NT2/D1 (cell line): ENCODE results near the gene EGLN2.
"Not testable (repeated sequence)": the region's sequence is repeated elsewhere in the genome, so short reads cannot be mapped to it uniquely, and the experiment has no call there.

Source experiments
- DNase-seq: peaks from one replicate; pipeline ENCODE4 v3.0.0-alpha.2; 2011; ENCODE audit warnings: low read depth, low spot score
- H3K27me3 ChIP-seq: 2 replicates; pipeline ENCODE4 v1.6.0; 2011; ENCODE audit warnings: mild to moderate bottlenecking; ENCODE audit not compliant: insufficient read length, insufficient read depth
- H3K36me3 ChIP-seq: 2 replicates; pipeline ENCODE4 v1.6.1; 2011; ENCODE audit warnings: mild to moderate bottlenecking, low read length, mixed read lengths; ENCODE audit not compliant: insufficient read depth, insufficient read length
- H3K4me1 ChIP-seq: 2 replicates; pipeline ENCODE4 v1.5.1; 2011; ENCODE audit not compliant: insufficient read depth, insufficient read length
- H3K4me3 ChIP-seq: 2 replicates; pipeline ENCODE4 v1.5.1; 2011; ENCODE audit warnings: low read depth; ENCODE audit not compliant: insufficient read length
- H3K9ac ChIP-seq: 2 replicates; pipeline ENCODE4 v1.6.0; 2011; ENCODE audit warnings: low read depth; ENCODE audit not compliant: insufficient read length
- H3K9me3 ChIP-seq: 2 replicates; pipeline ENCODE4 v1.5.1; 2011; ENCODE audit warnings: mild to moderate bottlenecking, low read length; ENCODE audit not compliant: insufficient read depth
- SUZ12 ChIP-seq: IDR thresholded peaks from 2 replicates; pipeline ENCODE4 v1.6.1; 2011; ENCODE audit not compliant: insufficient read length, insufficient read depth; ENCODE audit errors: extremely low read depth
- YY1 ChIP-seq: IDR thresholded peaks from 2 replicates; pipeline ENCODE4 v1.6.1; 2011; ENCODE audit not compliant: insufficient read length, insufficient read depth
- ZNF274 ChIP-seq: IDR thresholded peaks from 2 replicates; pipeline ENCODE4 v1.6.1; 2011; ENCODE audit warnings: mild to moderate bottlenecking, low read depth, low read length

The EGLN2 gene

DNA sequence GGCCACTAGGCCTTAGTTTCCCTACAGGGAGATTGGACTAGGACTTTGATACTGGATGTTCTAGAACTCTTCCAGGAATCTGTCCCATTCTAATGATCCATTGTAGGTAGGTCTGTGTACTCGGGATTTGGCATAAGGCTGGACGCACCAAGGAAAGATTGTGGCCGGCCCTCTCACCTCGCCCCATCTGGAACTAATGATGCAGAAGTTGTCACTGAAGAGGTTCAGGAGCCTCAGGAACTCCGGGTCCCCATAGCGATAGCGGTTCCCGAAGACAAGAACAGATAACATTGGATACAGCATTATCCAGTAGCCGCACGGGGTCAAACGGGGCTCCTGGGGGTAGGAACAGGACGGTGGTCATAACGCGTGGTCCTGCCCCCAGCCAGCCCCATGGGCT lies 11.2 kb downstream of the EGLN2 start:
- no peaks in the 10 kb centered on the region for H3K27me3 ChIP-seq
- H3K4me3 ChIP-seq, result peak overlapping the region; percentile 15
- TF ChIP-seq SUZ12 (no peak), ZNF274 (no peak), YY1 (no peak)
- no peaks in the 10 kb centered on the region for H3K9me3 ChIP-seq
- no peak for DNase-seq
- peaks cover 17% of the 10 kb centered on the region for H3K4me1 ChIP-seq
- peak overlapping the region; percentile 59 for H3K9ac ChIP-seq
- peaks cover 35% of the 10 kb centered on the region for H3K36me3 ChIP-seq

DNA sequence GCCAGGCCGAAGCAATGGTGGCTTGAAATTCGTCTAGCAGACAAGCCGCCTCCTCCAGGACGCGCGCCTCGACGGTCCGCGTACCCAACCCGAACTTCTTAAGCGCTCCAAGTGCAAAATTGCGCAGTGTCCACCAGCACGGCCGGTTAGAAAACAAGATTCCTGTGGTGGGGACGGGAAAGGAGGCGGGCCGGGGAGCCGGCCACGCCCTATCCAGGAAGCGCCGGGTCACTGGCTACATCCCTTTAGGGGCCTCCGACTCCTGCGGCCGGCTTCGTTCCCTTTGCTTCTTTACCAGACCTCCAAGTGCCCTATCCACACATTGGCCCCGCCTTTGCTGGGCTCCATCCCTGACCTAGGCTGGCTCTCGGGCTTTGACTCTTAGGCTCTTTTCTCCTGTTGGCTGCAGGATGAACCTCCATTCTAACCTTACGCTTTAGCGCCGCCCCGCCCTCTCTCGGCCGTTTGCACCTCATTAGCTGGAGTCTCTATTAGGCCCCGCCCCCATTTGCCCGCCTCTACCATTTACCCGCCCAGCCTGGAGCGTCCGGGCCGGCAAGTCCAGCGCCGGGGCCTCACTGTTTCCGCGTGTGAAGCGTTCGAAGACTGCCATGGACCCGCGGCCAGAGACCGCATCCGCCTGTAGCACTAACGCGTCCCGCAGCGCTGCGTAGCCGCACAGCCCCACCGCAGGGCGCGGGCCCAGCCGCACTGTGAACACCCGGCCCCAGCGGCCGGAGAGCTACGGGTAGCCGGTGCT lies 11.8 kb downstream of the EGLN2 start:
- H3K36me3 ChIP-seq, result peaks cover 29% of the 10 kb centered on the region
- DNase-seq, result peak; percentile 56
- not testable (repeated sequence) for H3K9me3 ChIP-seq, H3K27me3 ChIP-seq
- peak overlapping the region; percentile 34 for H3K4me3 ChIP-seq
- H3K9ac ChIP-seq, result peak overlapping the region; percentile 80
- peaks cover 17% of the 10 kb centered on the region for H3K4me1 ChIP-seq

DNA sequence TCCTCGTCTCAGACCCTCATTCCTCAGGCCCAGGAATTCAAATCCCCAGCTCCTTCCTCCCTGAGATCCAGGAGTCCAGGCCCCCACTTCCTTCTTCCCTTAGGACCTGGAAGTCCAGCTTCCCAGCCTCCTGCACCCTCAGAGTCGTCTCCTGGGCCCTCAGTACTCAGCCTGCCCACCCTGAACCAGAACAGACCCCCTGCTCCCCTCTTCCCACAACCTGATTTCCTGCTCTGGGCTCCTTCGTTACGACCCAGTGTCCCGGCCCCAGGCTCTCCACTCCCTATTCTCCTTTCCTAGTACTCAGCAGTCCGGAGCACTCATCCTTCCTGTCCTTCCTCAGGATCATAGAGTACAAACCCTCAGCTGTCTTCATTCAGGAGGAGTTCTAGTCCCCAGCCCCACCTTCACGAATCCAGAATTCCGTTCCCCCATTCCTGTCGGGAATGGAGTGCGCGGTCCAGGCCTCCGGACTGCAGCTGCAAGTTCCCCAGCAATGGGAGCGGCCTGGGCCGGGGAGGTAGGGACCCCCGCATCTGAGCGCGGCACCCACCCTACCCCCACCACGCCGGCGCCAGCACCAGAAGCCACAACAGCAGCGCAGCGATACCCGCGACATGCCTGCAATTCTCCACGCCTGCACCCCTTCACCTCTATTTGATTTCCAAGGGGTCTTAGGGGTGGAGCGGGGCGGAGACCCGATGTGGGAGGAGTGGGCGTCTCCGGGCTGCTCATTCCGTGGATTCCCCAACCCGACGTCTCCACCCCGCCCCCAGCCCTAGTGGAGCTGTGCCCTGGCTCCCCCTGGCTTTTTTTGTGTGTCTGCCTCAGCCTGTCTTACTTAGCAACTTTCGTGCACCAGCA lies 12.7 kb downstream of the EGLN2 start:
- H3K27me3 ChIP-seq, result no peaks in the 10 kb centered on the region
- peaks cover 29% of the 10 kb centered on the region for H3K36me3 ChIP-seq
- TF ChIP-seq ZNF274, result no peak
- no peak for TF ChIP-seq SUZ12
- no peak for TF ChIP-seq YY1
- no peaks in the 10 kb centered on the region for H3K9me3 ChIP-seq
- no peak for DNase-seq
- H3K4me1 ChIP-seq, result peaks cover 16% of the 10 kb centered on the region
- peak overlapping the region; percentile 34 for H3K4me3 ChIP-seq
- peak overlapping the region; percentile 80 for H3K9ac ChIP-seq

DNA sequence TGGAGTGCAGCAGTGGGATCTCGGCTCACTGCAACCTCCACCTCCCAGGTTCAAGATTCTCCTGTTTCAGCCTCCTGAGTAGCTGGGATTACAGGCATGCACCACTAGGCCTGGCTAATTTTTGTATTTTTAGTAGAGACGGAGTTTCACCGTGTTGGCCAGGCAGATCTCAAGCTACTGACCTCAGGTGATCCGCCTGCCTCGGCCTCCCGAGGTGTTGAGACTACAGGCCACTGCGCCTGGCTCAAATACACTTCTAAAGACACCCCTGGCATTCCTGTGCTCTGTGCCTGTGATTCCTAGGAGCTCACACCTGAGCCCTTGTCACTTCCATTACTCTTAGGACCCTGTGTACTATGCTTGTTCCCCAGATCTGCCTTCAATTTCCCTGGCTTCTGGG lies 13.6 kb downstream of the EGLN2 start:
- H3K9me3 ChIP-seq, H3K4me1 ChIP-seq, H3K27me3 ChIP-seq, H3K4me3 ChIP-seq, DNase-seq, H3K9ac ChIP-seq: not testable (repeated sequence)
- H3K36me3 ChIP-seq, result peaks cover 22% of the 10 kb centered on the region

- no peak for DNase-seq
- peaks cover 6% of the 10 kb centered on the region for H3K27me3 ChIP-seq
Measured at GRCh38 chr19:40813182-40813581, 14.2 kb downstream of the EGLN2 start.

GRCh38 chr19:40815223-40815622 lies 16.2 kb downstream of the EGLN2 start:
- no peak overlapping the region for H3K4me3 ChIP-seq
- H3K4me1 ChIP-seq, result peaks cover 5% of the 10 kb centered on the region
- TF ChIP-seq ZNF274 (no peak), SUZ12 (no peak)
- no peak for DNase-seq
- no peaks in the 10 kb centered on the region for H3K9me3 ChIP-seq
- peaks cover 6% of the 10 kb centered on the region for H3K27me3 ChIP-seq
- no peaks in the 10 kb centered on the region for H3K36me3 ChIP-seq
- H3K9ac ChIP-seq, result no peak overlapping the region

More at GRCh38 chr19:40813182-40813581, 14.2 kb downstream of the EGLN2 start:
- Histone ChIP-seq H3K4me1 (peaks cover 10% of the 10 kb centered on the region), H3K4me3 (no peak overlapping the region), H3K9me3 (no peaks in the 10 kb centered on the region), H3K9ac (no peak overlapping the region), H3K36me3 (peaks cover 16% of the 10 kb centered on the region)
- TF ChIP-seq ZNF274, result no peak
- TF ChIP-seq SUZ12, result no peak
- no peak for TF ChIP-seq YY1

DNA sequence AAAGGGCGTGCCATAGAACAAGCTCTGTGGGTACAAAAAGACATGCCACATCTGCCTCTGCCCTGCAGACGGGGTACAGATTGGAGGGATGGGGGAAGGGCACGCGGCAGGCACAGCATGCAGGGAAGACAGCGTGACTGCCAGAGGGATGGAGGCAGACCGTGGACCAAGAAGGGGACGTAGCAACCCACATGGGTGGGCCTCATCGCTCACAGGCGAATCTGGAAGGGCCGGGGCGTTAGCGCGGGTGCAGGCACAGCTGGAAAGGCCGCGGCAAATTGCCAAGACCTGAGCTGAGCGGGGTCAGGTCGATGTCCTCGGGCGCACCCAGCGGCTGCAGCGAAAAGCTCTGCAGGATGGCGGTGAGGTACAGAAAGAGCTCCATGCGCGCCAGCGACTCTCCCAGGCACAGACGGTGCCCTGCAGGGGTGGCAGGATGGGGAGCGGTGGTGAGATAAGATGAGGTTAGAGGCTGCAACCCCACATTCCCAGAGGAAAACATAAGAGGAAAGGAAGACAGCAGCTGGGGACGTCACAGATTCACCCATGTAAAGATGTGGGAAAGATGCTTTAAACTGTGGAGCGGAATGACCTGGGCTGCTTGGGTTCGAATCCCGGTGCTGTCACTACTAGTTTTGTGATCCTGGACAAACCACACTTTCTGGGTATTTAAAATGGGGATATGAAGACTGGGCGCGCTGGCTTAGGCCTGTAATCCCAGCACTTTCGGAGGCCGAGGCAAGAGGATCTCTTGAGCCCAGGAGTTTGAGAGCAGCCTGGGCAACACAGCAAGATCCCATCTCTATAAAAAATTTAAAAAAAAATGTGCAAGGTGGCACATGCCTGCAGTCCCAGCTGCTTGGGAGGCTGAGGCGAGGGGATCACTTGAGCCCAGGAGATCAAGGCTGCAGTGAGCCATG lies 19.7 kb downstream of the EGLN2 start:
- H3K4me1 ChIP-seq, DNase-seq, H3K9me3 ChIP-seq, H3K27me3 ChIP-seq, H3K4me3 ChIP-seq, H3K36me3 ChIP-seq: not testable (repeated sequence)
- H3K9ac ChIP-seq, result peak overlapping the region; percentile 42

DNA sequence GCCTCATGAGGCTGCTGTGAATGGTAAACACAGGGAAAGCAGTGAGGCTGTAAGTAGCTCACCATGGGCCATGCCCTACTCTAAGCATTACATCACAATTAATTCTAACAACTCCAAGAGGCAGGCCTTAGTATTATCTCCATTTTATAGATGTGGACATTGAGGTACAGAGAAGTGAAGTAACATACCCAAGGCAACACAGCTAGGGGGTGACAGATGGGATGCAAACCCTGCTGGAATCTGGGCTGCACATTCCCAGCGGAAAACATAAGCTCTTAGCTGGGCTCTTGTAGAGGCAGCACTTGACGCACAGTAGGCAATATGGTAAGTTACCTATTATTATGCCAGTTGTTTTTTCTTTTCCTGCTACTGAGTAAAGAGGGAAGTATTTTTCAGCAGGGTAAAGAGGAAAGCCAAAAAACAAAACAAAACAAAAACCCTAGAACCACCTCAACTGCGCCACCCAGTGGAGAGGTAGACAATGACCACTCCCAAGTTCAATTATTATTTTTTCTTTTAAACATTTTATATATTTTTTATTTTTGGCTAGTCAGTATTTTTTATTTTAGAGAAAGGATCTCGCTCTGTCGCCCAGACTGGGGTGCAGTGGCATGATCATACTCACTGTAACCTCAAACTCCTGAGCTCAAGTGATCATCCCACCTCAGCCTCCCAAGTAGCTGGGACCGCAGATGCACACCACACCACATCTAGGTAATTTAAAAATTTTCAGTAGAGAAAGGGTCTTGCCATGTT lies 20.7 kb downstream of the EGLN2 start:
- H3K9ac ChIP-seq, H3K4me3 ChIP-seq, H3K4me1 ChIP-seq, H3K36me3 ChIP-seq, DNase-seq, H3K27me3 ChIP-seq, H3K9me3 ChIP-seq: not testable (repeated sequence)
